Measurements from ENCODE around the gene SPEM3. TPM values are rescaled to one million over a fixed set of nuclear protein-coding genes. Genes with fewer than 3 reads are reported as not detected.

Gene SPEM3
- total RNA-seq, 5 donors from 2014 or later (not counting 1 experiment from before 2014, with no cell fraction given): not detected

DNA sequence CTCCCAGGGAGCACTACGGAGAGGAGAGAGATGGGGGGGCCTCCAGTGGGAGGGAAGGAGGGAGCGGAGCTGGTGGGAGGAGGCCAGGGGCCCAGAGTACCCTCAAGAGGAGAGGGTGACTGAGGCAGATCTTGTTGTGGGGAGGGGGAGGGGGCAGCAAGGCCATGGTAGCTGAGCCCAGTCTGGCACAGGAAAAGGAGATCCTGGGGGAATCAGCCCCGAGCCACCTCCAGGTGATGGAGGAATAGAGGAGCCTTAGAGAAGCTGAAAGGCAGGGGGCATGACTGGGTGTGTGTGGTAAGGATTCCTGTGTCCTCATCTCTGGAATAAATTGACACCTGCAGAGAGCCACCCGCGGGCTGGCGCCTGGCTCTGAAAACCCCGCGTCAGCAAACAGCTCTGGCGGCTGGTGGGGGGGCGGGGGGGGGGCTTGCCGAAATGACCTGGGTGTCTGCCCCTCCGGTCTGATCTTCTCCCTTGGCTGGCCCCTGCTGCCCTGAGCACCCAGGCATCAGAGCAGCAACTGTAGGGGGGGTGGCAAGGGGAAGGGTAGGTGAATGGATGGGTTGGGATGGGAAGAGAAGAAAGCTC is 22.3 kb upstream of the SPEM3 start:
- 76% methylated on average over 6 of the region's 12 CpGs for WGBS (ENCODE audit: insufficient coverage)
- Histone ChIP-seq H3K4me1 (ENCODE audit: control insufficient read depth in 1 of 2, extremely low read depth in 1 of 2, insufficient read depth in 2 of 2, low read length in 2 of 2) (peaks cover 2 to 32% of the 10 kb centered on the region in 2 experiments), H3K27ac (ENCODE audit: low read length) (no peak overlapping the region), H3K9me3 (no peaks in the 10 kb centered on the region), H3K36me3 (ENCODE audit: control insufficient read depth in 2 of 2, extremely low read depth in 1 of 2, insufficient read depth in 1 of 2, low read length in 1 of 2) (no peaks in the 10 kb centered on the region), H3K4me3 (ENCODE audit: control insufficient read depth in 1 of 2, extremely low read depth in 1 of 2, low read length in 1 of 2) (no peak overlapping the region), H3K27me3 (replicated peaks in 1 of 2; ENCODE audit: control insufficient read depth in 2 of 2, extremely low read depth in 1 of 2, insufficient read depth in 2 of 2, low read length in 1 of 2) (peaks cover 0 to 10% of the 10 kb centered on the region in 2 experiments)
- H3K4me3 Mint-ChIP-seq: peak overlapping the region; percentile 68 to 90 (median 77)
- CTCF ChIA-PET: interaction anchor here in 1 of 2 donors (0.5 kb wide), 1 partner anchor 213 kb away, joined by 3 read pairs; no protein-coding TSS in a partner anchor
- peak in 1 of 35 experiments; percentile 24 for DNase-seq
- H3K36me3 Mint-ChIP-seq: peaks cover 3% of the 10 kb centered on the region
- H3K27ac Mint-ChIP-seq: peak overlapping the region in 1 of 2 donors; percentile 28
- peaks cover 14 to 25% (median 15%) of the 10 kb centered on the region in 3 donors for H3K4me1 Mint-ChIP-seq
- POLR2A ChIA-PET: interaction anchor here in 1 of 2 donors (0.6 kb wide), 1 partner anchor 47 kb away, joined by 3 read pairs; no protein-coding TSS in a partner anchor
- peaks cover 0 to 1% of the 10 kb centered on the region in 2 donors for H3K27me3 Mint-ChIP-seq
- no peaks in the 10 kb centered on the region for H3K9me3 Mint-ChIP-seq
- no peak for ATAC-seq (replicated peaks in 1 of 4)

GRCh38 chr17:7407082-7407481 is 21.6 kb upstream of the SPEM3 start:
- 93% methylated on average over 3 of the region's 13 CpGs for WGBS (ENCODE audit: insufficient coverage)
- H3K27ac ChIP-seq (ENCODE audit: low read length): no peak overlapping the region
- DNase-seq (no peak), ATAC-seq (replicated peaks in 1 of 4) (no peak)
- no peaks in the 10 kb centered on the region for H3K9me3 ChIP-seq
- peaks cover 2 to 32% of the 10 kb centered on the region in 2 experiments for H3K4me1 ChIP-seq (ENCODE audit: control insufficient read depth in 1 of 2, extremely low read depth in 1 of 2, insufficient read depth in 2 of 2, low read length in 2 of 2)
- Mint-ChIP-seq H3K9me3 (no peaks in the 10 kb centered on the region), H3K36me3 (no peaks in the 10 kb centered on the region), H3K27me3 (peaks cover 0 to 1% of the 10 kb centered on the region in 2 donors), H3K4me1 (peaks cover 12 to 25% (median 15%) of the 10 kb centered on the region in 3 donors), H3K4me3 (peak overlapping the region; percentile 6 to 90 (median 10)), H3K27ac (no peak overlapping the region)
- H3K27me3 ChIP-seq (replicated peaks in 1 of 2; ENCODE audit: control insufficient read depth in 2 of 2, extremely low read depth in 1 of 2, insufficient read depth in 2 of 2, low read length in 1 of 2): peaks cover 0 to 10% of the 10 kb centered on the region in 2 experiments
- CTCF ChIA-PET: interaction anchor here in 1 of 2 donors (0.5 kb wide), 1 partner anchor 213 kb away, joined by 3 read pairs; no protein-coding TSS in a partner anchor
- H3K4me3 ChIP-seq (ENCODE audit: control insufficient read depth in 1 of 2, extremely low read depth in 1 of 2, low read length in 1 of 2): no peak overlapping the region
- no peaks in the 10 kb centered on the region for H3K36me3 ChIP-seq (ENCODE audit: control insufficient read depth in 2 of 2, extremely low read depth in 1 of 2, insufficient read depth in 1 of 2, low read length in 1 of 2)
- POLR2A ChIA-PET: interaction anchor here in 1 of 2 donors (0.6 kb wide), 1 partner anchor 47 kb away, joined by 3 read pairs; no protein-coding TSS in a partner anchor

DNA sequence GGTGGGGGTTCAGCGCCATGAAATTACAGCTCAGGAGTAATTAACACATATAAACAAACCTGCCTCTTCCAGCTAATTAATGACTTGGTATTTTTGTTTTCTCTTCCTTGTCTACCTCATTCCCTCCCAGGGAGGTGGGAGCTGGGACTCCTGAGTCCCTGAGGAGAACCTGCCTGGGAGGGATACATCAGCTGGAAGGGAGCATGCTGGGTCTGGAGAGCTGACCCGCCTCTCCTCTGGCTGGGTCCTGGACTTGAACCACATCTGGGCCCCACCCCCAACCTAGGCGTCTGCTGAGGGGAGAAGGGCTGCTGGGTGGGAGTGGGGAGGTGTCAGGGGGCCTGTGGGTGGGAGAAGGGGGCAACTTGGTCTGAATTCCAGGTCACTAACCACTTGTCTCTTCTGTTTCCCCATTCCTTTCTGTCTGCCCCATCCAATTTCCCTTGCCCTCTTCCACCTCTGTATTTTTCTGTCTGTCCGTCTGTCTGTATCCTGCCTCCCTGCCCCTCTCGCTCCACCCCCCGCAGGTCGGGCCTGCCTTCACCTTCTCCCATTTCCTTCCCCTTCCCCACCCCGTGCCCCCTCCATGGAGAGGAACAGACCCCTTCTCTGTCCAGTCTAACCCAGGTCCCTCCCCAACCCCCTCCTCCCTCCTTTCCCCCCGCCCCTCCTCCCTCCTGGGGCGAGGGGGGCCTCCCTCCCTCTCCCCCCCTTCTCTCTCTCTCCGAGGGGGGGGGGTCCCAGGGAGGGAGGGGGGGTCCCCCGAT is 21.0 kb upstream of the SPEM3 start, which contains the start of gene NLGN2:
Gene NLGN2 (plus strand): TSS at position 361 of the 767 bp plus-strand sequence. CDS start 411 bp downstream, outside the sequence.
- ChIA-PET POLR2A (no interaction called here), CTCF (no interaction called here)
- Histone ChIP-seq H3K36me3 (ENCODE audit: control insufficient read depth in 2 of 2, extremely low read depth in 1 of 2, insufficient read depth in 1 of 2, low read length in 1 of 2) (no peaks in the 10 kb centered on the region), H3K9me3 (no peaks in the 10 kb centered on the region), H3K4me3 (ENCODE audit: control insufficient read depth in 1 of 2, extremely low read depth in 1 of 2, low read length in 1 of 2) (no peak within 1 kb of the TSS), H3K27ac (ENCODE audit: low read length) (no peak within 1 kb of the TSS), H3K27me3 (replicated peaks in 1 of 2; ENCODE audit: control insufficient read depth in 2 of 2, extremely low read depth in 1 of 2, insufficient read depth in 2 of 2, low read length in 1 of 2) (peaks cover 0 to 10% of the 10 kb centered on the region in 2 experiments), H3K4me1 (ENCODE audit: control insufficient read depth in 1 of 2, extremely low read depth in 1 of 2, insufficient read depth in 2 of 2, low read length in 2 of 2) (peaks cover 2 to 32% of the 10 kb centered on the region in 2 experiments)
- ATAC-seq (replicated peaks in 1 of 4) (no peak), DNase-seq (no peak)
- Mint-ChIP-seq H3K9me3 (no peaks in the 10 kb centered on the region), H3K27me3 (peaks cover 0 to 1% of the 10 kb centered on the region in 2 donors), H3K4me3 (peak within 1 kb of the TSS; percentile 6 to 90 (median 39)), H3K27ac (peak within 1 kb of the TSS; percentile 72 to 74), H3K4me1 (peaks cover 12 to 25% (median 15%) of the 10 kb centered on the region in 3 donors), H3K36me3 (no peaks in the 10 kb centered on the region)
- 8% methylated on average over 2 of the region's 12 CpGs for WGBS (ENCODE audit: insufficient coverage)

- Mint-ChIP-seq H3K9me3 (no peaks in the 10 kb centered on the region), H3K27me3 (peaks cover 0 to 1% of the 10 kb centered on the region in 2 donors), H3K4me1 (peaks cover 6 to 18% (median 9%) of the 10 kb centered on the region in 3 donors), H3K27ac (no peak overlapping the region), H3K36me3 (no peaks in the 10 kb centered on the region), H3K4me3 (no peak overlapping the region)
- Histone ChIP-seq H3K4me3 (ENCODE audit: control insufficient read depth in 1 of 2, extremely low read depth in 1 of 2, low read length in 1 of 2) (no peak overlapping the region), H3K27me3 (replicated peaks in 1 of 2; ENCODE audit: control insufficient read depth in 2 of 2, extremely low read depth in 1 of 2, insufficient read depth in 2 of 2, low read length in 1 of 2) (peaks cover 0 to 10% of the 10 kb centered on the region in 2 experiments), H3K27ac (ENCODE audit: low read length) (no peak overlapping the region), H3K36me3 (ENCODE audit: control insufficient read depth in 2 of 2, extremely low read depth in 1 of 2, insufficient read depth in 1 of 2, low read length in 1 of 2) (no peaks in the 10 kb centered on the region), H3K9me3 (no peaks in the 10 kb centered on the region), H3K4me1 (ENCODE audit: control insufficient read depth in 1 of 2, extremely low read depth in 1 of 2, insufficient read depth in 2 of 2, low read length in 2 of 2) (peaks cover 0 to 27% of the 10 kb centered on the region in 2 experiments)
- ChIA-PET CTCF (no interaction called here), POLR2A (no interaction called here)
- ATAC-seq (replicated peaks in 1 of 4) (peak in 1 of 4 experiments; percentile 2), DNase-seq (peak in 24 of 35 experiments; percentile 10 to 61 (median 38))
- WGBS (ENCODE audit: insufficient coverage): 61% methylated on average over 57 of the region's 58 CpGs
These were observed 20.4 kb upstream of the SPEM3 start for GRCh38 chr17:7408252-7408727.

DNA sequence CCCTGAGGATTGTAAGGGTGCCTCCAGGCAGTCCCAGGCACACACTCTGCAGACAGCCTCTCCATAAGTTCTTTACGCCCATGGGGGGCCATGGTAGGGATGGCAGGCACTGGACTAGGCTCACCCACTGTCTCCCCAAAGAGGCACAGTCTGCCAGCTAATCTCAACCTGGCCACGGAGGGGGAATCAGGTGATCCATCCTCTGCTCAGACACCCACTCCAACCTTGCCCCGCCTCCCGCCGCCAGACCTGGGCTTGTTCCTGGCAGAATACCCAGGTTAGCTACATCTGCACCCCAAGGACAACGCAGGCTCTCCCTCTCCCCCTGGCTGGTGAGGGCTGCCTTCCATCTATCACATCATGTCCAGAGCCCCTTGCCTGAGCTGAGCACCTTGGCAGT is 19.8 kb upstream of the SPEM3 start:
- H3K4me1 Mint-ChIP-seq: peaks cover 5 to 17% (median 8%) of the 10 kb centered on the region in 3 donors
- H3K9me3 ChIP-seq: no peaks in the 10 kb centered on the region
- H3K4me3 Mint-ChIP-seq: peak overlapping the region in 2 of 3 donors; percentile 1 to 50
- H3K9me3 Mint-ChIP-seq: no peaks in the 10 kb centered on the region
- H3K36me3 Mint-ChIP-seq: no peaks in the 10 kb centered on the region
- WGBS (ENCODE audit: insufficient coverage): 63% methylated on average over 3 of the region's 6 CpGs
- peaks cover 0 to 21% of the 10 kb centered on the region in 2 experiments for H3K4me1 ChIP-seq (ENCODE audit: control insufficient read depth in 1 of 2, extremely low read depth in 1 of 2, insufficient read depth in 2 of 2, low read length in 2 of 2)
- H3K27ac Mint-ChIP-seq: no peak overlapping the region
- CTCF ChIA-PET: no interaction called here
- H3K27me3 Mint-ChIP-seq: peaks cover 0 to 1% of the 10 kb centered on the region in 2 donors
- H3K27ac ChIP-seq (ENCODE audit: low read length): no peak overlapping the region
- DNase-seq (no peak), ATAC-seq (replicated peaks in 1 of 4) (no peak)
- no peaks in the 10 kb centered on the region for H3K36me3 ChIP-seq (ENCODE audit: control insufficient read depth in 2 of 2, extremely low read depth in 1 of 2, insufficient read depth in 1 of 2, low read length in 1 of 2)
- no peak overlapping the region for H3K4me3 ChIP-seq (ENCODE audit: control insufficient read depth in 1 of 2, extremely low read depth in 1 of 2, low read length in 1 of 2)
- peaks cover 0 to 13% of the 10 kb centered on the region in 2 experiments for H3K27me3 ChIP-seq (replicated peaks in 1 of 2; ENCODE audit: control insufficient read depth in 2 of 2, extremely low read depth in 1 of 2, insufficient read depth in 2 of 2, low read length in 1 of 2)
- POLR2A ChIA-PET: no interaction called here

DNA sequence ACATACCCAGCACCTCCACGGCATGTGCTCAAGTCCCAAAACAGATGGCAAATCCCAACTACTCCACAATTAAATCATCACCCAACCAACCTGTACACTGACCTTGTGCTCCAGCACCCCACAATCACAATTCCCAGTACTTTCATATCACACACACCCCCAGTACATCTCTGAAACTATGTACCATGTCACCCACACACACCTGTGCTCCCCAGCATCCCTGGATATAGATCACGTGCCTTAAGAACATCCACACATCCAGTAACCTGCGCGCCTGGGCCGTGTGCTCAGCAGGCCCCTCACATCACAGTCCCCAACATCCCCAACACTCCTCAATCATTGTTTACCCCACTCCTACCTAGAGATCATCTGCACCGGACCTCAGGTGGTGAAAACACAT is 18.9 kb upstream of the SPEM3 start:
- Histone ChIP-seq H3K4me3 (ENCODE audit: control insufficient read depth in 1 of 2, extremely low read depth in 1 of 2, low read length in 1 of 2) (no peak overlapping the region), H3K4me1 (ENCODE audit: control insufficient read depth in 1 of 2, extremely low read depth in 1 of 2, insufficient read depth in 2 of 2, low read length in 2 of 2) (peaks cover 0 to 16% of the 10 kb centered on the region in 2 experiments), H3K36me3 (ENCODE audit: control insufficient read depth in 2 of 2, extremely low read depth in 1 of 2, insufficient read depth in 1 of 2, low read length in 1 of 2) (no peaks in the 10 kb centered on the region), H3K27ac (ENCODE audit: low read length) (no peak overlapping the region), H3K27me3 (replicated peaks in 1 of 2; ENCODE audit: control insufficient read depth in 2 of 2, extremely low read depth in 1 of 2, insufficient read depth in 2 of 2, low read length in 1 of 2) (peaks cover 0 to 13% of the 10 kb centered on the region in 2 experiments), H3K9me3 (no peaks in the 10 kb centered on the region)
- Mint-ChIP-seq H3K4me3 (peak overlapping the region in 1 of 3 donors; percentile 1), H3K4me1 (peaks cover 5 to 14% (median 8%) of the 10 kb centered on the region in 3 donors), H3K27me3 (peaks cover 0 to 1% of the 10 kb centered on the region in 2 donors), H3K27ac (no peak overlapping the region), H3K36me3 (no peaks in the 10 kb centered on the region), H3K9me3 (no peaks in the 10 kb centered on the region)
- DNase-seq (no peak), ATAC-seq (replicated peaks in 1 of 4) (no peak)
- ChIA-PET CTCF (no interaction called here), POLR2A (no interaction called here)
- 90% methylated on average over 6 of the region's 6 CpGs for WGBS (ENCODE audit: insufficient coverage)

Measured in T-cell (primary cell).